Subcutaneous abdominal adipose tissue (tissue), 5 donors: Measurements from ENCODE around the gene BABAM2.

Source experiments
- H3K27ac ChIP-seq: one replicate; pipeline ENCODE4 v1.7.0; 2013; ENCODE audit warnings: low read depth, mild to moderate bottlenecking, inconsistent platforms, low read length, moderate library complexity
- H3K27me3 ChIP-seq, 5 donors: one replicate each; pipeline ENCODE4 v1.7.0; 2013; ENCODE audit warnings: low read length in 5 of 5, inconsistent platforms in 1 of 5; ENCODE audit not compliant: control insufficient read depth in 5 of 5, insufficient read depth in 4 of 5
- H3K36me3 ChIP-seq, 5 donors: one replicate each; pipeline ENCODE4 v1.7.0; 2013; ENCODE audit warnings: low read length in 5 of 5; ENCODE audit not compliant: control insufficient read depth in 5 of 5, insufficient read depth in 5 of 5
- H3K4me1 ChIP-seq, 5 donors: one replicate each; pipeline ENCODE4 v1.7.0; 2013; ENCODE audit warnings: low read length in 5 of 5, mild to moderate bottlenecking in 3 of 5, moderate library complexity in 1 of 5; ENCODE audit not compliant: control insufficient read depth in 5 of 5, insufficient read depth in 5 of 5
- H3K4me3 ChIP-seq, 5 donors: one replicate each; pipeline ENCODE4 v1.7.0; 2013; ENCODE audit warnings: low read length in 5 of 5, low read depth in 1 of 5
- H3K9ac ChIP-seq, 5 donors: one replicate each; pipeline ENCODE4 v1.7.0; 2013; ENCODE audit warnings: low read length in 5 of 5, mild to moderate bottlenecking in 4 of 5, moderate library complexity in 3 of 5
- H3K9me3 ChIP-seq, 5 donors: one replicate each; pipeline ENCODE4 v1.7.0; 2013; ENCODE audit warnings: low read length in 5 of 5; ENCODE audit not compliant: control insufficient read depth in 5 of 5
- donor health status: healthy.
- donor health status: healthy.
- donor health status: healthy.
- donor health status: healthy.
- donor health status: healthy.

Gene BABAM2

DNA sequence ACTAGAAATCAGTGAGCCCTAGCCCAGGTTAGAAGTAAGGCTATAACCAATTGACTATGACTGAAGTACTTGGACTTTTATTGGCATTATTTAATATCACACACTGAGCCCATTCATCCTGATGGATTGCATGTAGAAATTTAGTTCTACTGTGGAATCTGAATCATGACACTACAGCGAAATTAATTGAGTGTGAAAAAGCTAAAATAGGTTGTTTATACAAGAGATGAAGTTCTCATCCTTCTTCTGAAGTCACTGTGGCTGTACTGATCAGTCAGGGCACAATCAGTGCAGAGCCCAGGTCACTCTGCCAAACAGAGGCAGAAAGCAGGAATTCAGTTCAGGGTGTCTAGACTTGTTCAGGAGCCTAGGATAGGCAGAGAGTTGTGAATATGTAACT lies 158.9 kb downstream of the BABAM2 start:
- H3K9ac ChIP-seq, result no peak overlapping the region
- H3K4me3 ChIP-seq, result no peak overlapping the region
- H3K9me3 ChIP-seq, result no peaks in the 10 kb centered on the region
- peaks cover 0 to 12% (median 3%) of the 10 kb centered on the region in 5 donors for H3K4me1 ChIP-seq
- no peak overlapping the region for H3K27ac ChIP-seq
- H3K27me3 ChIP-seq, result no peaks in the 10 kb centered on the region
- H3K36me3 ChIP-seq, result peaks cover 0 to 2% (median 0%) of the 10 kb centered on the region in 5 donors

DNA sequence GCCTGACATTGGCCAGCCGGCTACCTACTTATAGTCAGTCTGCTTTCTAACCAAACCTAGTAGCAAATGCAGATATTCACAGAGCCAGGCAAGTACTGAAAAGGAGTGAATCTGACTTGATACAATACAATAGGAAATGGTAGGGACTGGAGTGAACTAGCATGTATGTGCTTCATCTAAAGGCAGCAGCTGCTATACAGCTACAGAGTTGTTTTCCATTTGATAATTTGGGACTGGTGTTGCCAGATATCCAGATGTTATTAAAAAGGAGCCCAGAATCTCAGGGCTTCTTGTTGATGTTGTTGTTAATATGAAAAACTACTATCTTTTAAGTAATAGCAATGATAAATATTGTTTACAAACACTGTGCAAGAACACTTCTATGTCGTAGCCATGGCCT lies 159.4 kb downstream of the BABAM2 start:
- Histone ChIP-seq H3K27ac (no peak overlapping the region), H3K4me1 (peaks cover 0 to 12% (median 3%) of the 10 kb centered on the region in 5 donors), H3K4me3 (no peak overlapping the region), H3K9me3 (no peaks in the 10 kb centered on the region), H3K9ac (no peak overlapping the region), H3K27me3 (no peaks in the 10 kb centered on the region), H3K36me3 (peaks cover 0 to 2% (median 0%) of the 10 kb centered on the region in 5 donors)

DNA sequence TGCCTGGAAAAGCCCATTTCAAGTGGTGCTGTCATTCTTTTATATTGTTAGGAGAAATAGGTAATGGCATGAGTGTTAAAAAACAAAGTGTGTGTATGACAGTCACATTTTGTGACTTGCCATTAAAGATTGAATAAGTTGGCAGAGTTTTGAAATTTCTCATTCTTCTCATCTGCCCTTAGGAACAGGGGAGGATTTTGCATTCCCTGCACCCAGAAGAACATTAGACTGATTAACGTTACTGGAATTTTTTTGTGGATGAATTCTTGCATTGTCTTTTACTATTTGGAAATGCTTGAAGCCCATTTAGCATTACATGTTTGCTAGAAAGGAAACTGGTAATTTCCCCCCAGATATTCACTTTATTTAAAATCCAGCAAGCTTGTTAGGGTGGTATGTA lies 162.2 kb downstream of the BABAM2 start:
- no peaks in the 10 kb centered on the region for H3K9me3 ChIP-seq
- H3K36me3 ChIP-seq, result peaks cover 0 to 2% (median 0%) of the 10 kb centered on the region in 5 donors
- H3K4me1 ChIP-seq, result peaks cover 0 to 4% (median 0%) of the 10 kb centered on the region in 5 donors
- no peak overlapping the region for H3K4me3 ChIP-seq
- H3K9ac ChIP-seq, result no peak overlapping the region
- H3K27ac ChIP-seq, result no peak overlapping the region
- no peaks in the 10 kb centered on the region for H3K27me3 ChIP-seq

DNA sequence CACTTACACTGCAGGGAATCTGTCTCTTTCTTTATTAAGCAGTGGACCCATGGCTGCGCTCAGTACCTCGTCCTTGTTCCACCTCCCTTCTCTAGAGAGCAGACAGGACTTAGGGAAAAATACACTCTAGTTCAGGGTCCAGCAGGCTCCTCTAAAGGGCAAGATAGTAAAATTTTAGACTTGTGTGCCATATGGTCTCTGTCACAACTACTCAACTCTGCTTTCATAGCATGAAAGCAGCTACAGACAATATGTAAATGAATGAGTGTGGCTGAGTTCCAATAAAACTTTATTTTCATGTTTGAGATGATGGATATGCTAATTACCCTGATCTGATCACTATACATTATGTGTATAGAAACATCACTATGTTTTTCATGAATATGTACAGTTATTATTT lies 163.1 kb downstream of the BABAM2 start:
- H3K27me3 ChIP-seq, result no peaks in the 10 kb centered on the region
- no peaks in the 10 kb centered on the region for H3K4me1 ChIP-seq
- no peaks in the 10 kb centered on the region for H3K9me3 ChIP-seq
- H3K9ac ChIP-seq, result no peak overlapping the region
- no peak overlapping the region for H3K27ac ChIP-seq
- H3K36me3 ChIP-seq, result peaks cover 0 to under 1% (median 0%) of the 10 kb centered on the region in 5 donors
- H3K4me3 ChIP-seq, result no peak overlapping the region

DNA sequence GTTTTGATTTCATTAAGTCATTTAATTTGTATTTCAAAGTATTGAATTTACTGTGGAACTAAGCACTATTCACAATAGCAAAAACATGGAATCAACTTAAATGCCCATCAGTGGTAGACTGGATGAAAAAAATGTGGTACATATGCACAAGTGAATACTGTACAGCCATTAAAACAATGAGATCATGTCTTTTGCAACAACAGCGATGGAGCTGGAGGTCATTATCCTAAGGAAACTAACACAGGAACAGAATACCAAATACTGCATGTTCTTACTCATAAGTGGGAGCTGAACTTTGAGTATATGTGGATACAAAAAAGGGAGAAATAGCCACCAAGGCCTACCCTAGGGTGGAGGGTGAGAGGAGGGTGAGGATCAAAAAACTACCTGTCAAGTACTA lies 164.4 kb downstream of the BABAM2 start:
- H3K9me3 ChIP-seq, result no peaks in the 10 kb centered on the region
- no peak overlapping the region for H3K9ac ChIP-seq
- H3K27ac ChIP-seq, result no peak overlapping the region
- H3K27me3 ChIP-seq, result no peaks in the 10 kb centered on the region
- H3K4me1 ChIP-seq, result no peaks in the 10 kb centered on the region
- no peaks in the 10 kb centered on the region for H3K36me3 ChIP-seq
- no peak overlapping the region for H3K4me3 ChIP-seq

DNA sequence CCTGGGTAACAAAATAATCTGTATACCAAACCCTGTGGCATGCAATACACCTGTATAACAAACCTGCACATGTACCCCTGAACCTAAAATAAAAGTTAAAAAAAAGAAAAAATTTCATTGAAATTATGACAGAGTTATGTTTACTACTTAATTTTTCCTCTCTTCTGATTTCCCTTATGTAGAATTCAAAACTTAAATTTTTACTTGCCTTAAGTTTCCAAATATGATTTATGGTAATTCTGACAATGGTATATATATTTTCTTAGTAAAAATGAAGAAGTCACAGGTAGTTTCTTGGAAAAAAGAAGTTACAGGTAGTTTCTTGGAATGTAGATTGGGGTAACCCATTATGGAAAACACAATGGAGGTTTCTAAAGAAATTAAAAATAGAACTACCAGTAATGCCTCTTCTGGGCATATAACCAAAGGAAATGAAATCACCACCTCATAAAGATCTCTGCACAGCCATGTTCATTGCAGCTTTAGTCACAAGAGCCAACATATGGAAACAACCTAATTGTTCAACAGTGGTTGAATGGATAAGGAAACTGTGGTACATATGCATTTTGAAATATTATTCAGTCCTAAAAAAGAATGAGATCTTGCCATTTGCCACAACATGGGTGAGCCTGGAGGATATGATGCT lies 164.9 kb downstream of the BABAM2 start:
- H3K9me3 ChIP-seq, result no peaks in the 10 kb centered on the region
- no peaks in the 10 kb centered on the region for H3K27me3 ChIP-seq
- H3K27ac ChIP-seq, result no peak overlapping the region
- no peaks in the 10 kb centered on the region for H3K4me1 ChIP-seq
- no peak overlapping the region for H3K9ac ChIP-seq
- H3K4me3 ChIP-seq, result no peak overlapping the region
- no peaks in the 10 kb centered on the region for H3K36me3 ChIP-seq

DNA sequence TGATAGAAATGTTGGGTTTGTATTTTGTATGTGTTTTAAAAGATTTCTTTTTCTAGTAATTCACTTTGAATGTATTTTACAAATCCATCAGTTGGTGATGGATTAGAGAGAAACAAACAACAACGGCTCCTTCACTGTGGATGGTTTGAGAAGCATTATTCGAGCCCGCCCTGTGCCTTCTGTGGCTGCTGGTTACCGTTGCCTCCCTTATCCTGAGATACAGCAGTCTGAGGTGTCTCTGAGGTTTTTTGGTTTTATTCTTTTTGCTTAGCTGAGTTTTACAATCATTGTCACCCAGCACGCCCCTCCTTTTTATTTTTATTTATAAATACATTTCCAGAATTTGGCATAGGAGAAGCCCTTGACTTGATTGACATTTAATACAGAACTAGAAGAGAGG lies 168.3 kb downstream of the BABAM2 start:
- Histone ChIP-seq H3K4me3 (no peak overlapping the region), H3K27ac (no peak overlapping the region), H3K36me3 (no peaks in the 10 kb centered on the region), H3K9me3 (no peaks in the 10 kb centered on the region), H3K9ac (no peak overlapping the region), H3K27me3 (no peaks in the 10 kb centered on the region), H3K4me1 (no peaks in the 10 kb centered on the region)

DNA sequence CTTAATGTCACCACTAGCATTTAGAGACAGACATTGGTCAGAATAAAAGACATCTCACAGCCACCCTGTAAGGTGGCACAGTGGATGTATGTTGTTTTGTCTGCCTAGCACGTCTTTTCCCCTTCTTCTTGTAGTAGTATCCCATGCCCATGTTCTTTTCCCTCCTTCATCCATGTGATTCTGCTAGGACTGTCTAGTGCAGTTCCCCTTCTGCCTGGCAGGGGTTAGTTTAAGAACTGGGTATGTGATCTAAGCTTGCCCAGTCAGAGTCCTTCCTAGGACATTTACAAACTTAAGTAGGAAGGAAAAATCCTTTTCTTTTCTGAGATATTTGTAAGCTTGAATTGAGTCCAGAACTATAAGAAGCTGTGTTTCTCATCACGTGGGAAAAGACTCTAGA lies 172.3 kb downstream of the BABAM2 start:
- Histone ChIP-seq H3K4me3 (no peak overlapping the region), H3K9me3 (no peaks in the 10 kb centered on the region), H3K36me3 (no peaks in the 10 kb centered on the region), H3K27me3 (no peaks in the 10 kb centered on the region), H3K9ac (no peak overlapping the region), H3K4me1 (no peaks in the 10 kb centered on the region), H3K27ac (no peak overlapping the region)

DNA sequence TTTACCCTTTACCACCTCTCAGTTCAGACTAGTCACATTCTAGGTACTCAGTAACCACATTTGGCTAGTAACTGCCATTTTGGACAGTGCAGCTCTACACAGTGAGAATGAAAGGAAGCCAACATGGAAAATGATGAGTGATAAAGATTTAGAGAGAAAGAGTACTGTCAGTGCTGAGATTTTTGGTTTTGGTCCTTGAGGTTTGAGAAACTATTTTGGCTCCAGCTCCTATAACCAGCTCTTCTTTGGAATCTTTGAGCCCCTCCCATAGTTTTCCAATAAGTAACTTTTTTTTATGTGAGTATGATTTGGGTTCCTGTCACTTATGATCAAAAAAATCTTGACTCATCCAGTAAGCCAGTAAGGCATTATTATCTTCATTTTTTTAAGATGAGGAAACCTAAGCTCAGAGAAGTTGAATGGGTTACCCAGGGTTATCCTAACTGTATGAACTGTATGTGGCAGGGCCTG lies 173.0 kb downstream of the BABAM2 start:
- H3K36me3 ChIP-seq, result no peaks in the 10 kb centered on the region
- H3K9me3 ChIP-seq, result no peaks in the 10 kb centered on the region
- no peak overlapping the region for H3K27ac ChIP-seq
- H3K27me3 ChIP-seq, result no peaks in the 10 kb centered on the region
- no peak overlapping the region for H3K4me3 ChIP-seq
- H3K4me1 ChIP-seq, result no peaks in the 10 kb centered on the region
- H3K9ac ChIP-seq, result no peak overlapping the region

DNA sequence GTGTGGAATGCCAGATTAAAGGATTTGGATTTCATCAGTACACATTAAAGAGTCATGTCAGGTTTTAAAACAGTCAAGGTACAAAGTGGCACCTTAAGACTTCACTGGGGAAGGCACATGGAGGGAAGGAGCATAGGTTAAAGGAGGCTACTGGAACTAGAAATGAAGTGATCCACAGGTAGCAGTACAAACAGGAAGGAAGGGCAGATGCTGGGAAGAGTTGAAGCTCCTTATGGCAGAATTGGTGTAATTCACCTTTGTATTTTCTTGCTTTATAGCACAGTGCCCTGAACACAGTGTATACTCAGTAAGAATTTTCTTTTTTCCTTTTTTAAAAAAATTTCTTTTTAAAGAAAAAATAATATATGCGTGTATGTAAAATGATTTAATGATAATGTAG lies 177.1 kb downstream of the BABAM2 start:
- Histone ChIP-seq H3K27me3 (no peaks in the 10 kb centered on the region), H3K27ac (no peak overlapping the region), H3K4me1 (peaks cover 0 to 2% (median 0%) of the 10 kb centered on the region in 5 donors), H3K9ac (no peak overlapping the region), H3K4me3 (no peak overlapping the region), H3K36me3 (no peaks in the 10 kb centered on the region), H3K9me3 (no peaks in the 10 kb centered on the region)
